ENCODE data around the gene NGB.
"Not testable (repeated sequence)": the region's sequence is repeated elsewhere in the genome, so short reads cannot be mapped to it uniquely, and the experiment has no call there.

The NGB gene

GRCh38 chr14:77271113-77271710 is at the start of gene NGB:
Gene NGB (minus strand): TSS chr14:77271206. CDS start chr14:77270937, 269 bp downstream.
- no peak within 1 kb of the TSS for H3K9ac ChIP-seq (ENCODE audit: low read depth in 1 of 2, low read length in 2 of 2)
- H3K4me1 ChIP-seq (ENCODE audit: control insufficient read depth in 2 of 2, insufficient read depth in 2 of 2, low read length in 2 of 2): no peaks in the 10 kb centered on the region
- peaks cover 0 to 4% of the 10 kb centered on the region in 2 donors for H3K9me3 ChIP-seq (ENCODE audit: control insufficient read depth in 2 of 2, low read length in 2 of 2)
- H3K36me3 ChIP-seq (ENCODE audit: control insufficient read depth in 2 of 2, insufficient read depth in 2 of 2, low read length in 2 of 2): no peaks in the 10 kb centered on the region
- H3K4me3 ChIP-seq (ENCODE audit: low read length in 2 of 2): no peak within 1 kb of the TSS
- peaks cover 10 to 16% of the 10 kb centered on the region in 2 donors for H3K27me3 ChIP-seq (ENCODE audit: control insufficient read depth in 2 of 2, insufficient read depth in 2 of 2, low read length in 2 of 2)
- H3K27ac ChIP-seq (ENCODE audit: low read depth in 2 of 2, low read length in 2 of 2): no peak within 1 kb of the TSS

- H3K27ac ChIP-seq (ENCODE audit: low read depth in 2 of 2, low read length in 2 of 2): peak within 1 kb of the TSS; percentile 99 to 100
- H3K36me3 ChIP-seq (ENCODE audit: control insufficient read depth in 2 of 2, insufficient read depth in 2 of 2, low read length in 2 of 2): no peaks in the 10 kb centered on the region
- H3K27me3 ChIP-seq (ENCODE audit: control insufficient read depth in 2 of 2, insufficient read depth in 2 of 2, low read length in 2 of 2): no peaks in the 10 kb centered on the region
- H3K9ac ChIP-seq (ENCODE audit: low read depth in 1 of 2, low read length in 2 of 2): peak within 1 kb of the TSS; percentile 79 to 95
- H3K9me3 ChIP-seq (ENCODE audit: control insufficient read depth in 2 of 2, low read length in 2 of 2): no peaks in the 10 kb centered on the region
- peak within 1 kb of the TSS; percentile 89 to 99 for H3K4me3 ChIP-seq (ENCODE audit: low read length in 2 of 2)
- H3K4me1 ChIP-seq (ENCODE audit: control insufficient read depth in 2 of 2, insufficient read depth in 2 of 2, low read length in 2 of 2): peaks cover 21 to 26% of the 10 kb centered on the region in 2 donors
Observed at GRCh38 chr14:77320238-77320935, 49.4 kb upstream of the NGB start, which contains the start of gene POMT2. Gene POMT2 (minus strand): TSS chr14:77320883. CDS start chr14:77320681, 202 bp downstream.

GRCh38 chr14:77319422-77319821 is 48.4 kb upstream of the NGB start:
- Histone ChIP-seq H3K27ac (ENCODE audit: low read depth in 2 of 2, low read length in 2 of 2) (no peak overlapping the region), H3K4me1 (ENCODE audit: control insufficient read depth in 2 of 2, insufficient read depth in 2 of 2, low read length in 2 of 2) (peaks cover 21 to 29% of the 10 kb centered on the region in 2 donors), H3K9ac (ENCODE audit: low read depth in 1 of 2, low read length in 2 of 2) (no peak overlapping the region), H3K36me3 (ENCODE audit: control insufficient read depth in 2 of 2, insufficient read depth in 2 of 2, low read length in 2 of 2) (no peaks in the 10 kb centered on the region), H3K27me3 (ENCODE audit: control insufficient read depth in 2 of 2, insufficient read depth in 2 of 2, low read length in 2 of 2) (no peaks in the 10 kb centered on the region), H3K9me3 (ENCODE audit: control insufficient read depth in 2 of 2, low read length in 2 of 2) (no peaks in the 10 kb centered on the region), H3K4me3 (ENCODE audit: low read length in 2 of 2) (no peak overlapping the region)

GRCh38 chr14:77318756-77319155 is 47.8 kb upstream of the NGB start:
- H3K27me3 ChIP-seq (ENCODE audit: control insufficient read depth in 2 of 2, insufficient read depth in 2 of 2, low read length in 2 of 2); H3K27ac ChIP-seq (ENCODE audit: low read depth in 2 of 2, low read length in 2 of 2); H3K4me3 ChIP-seq (ENCODE audit: low read length in 2 of 2); H3K9me3 ChIP-seq (ENCODE audit: control insufficient read depth in 2 of 2, low read length in 2 of 2); H3K36me3 ChIP-seq (ENCODE audit: control insufficient read depth in 2 of 2, insufficient read depth in 2 of 2, low read length in 2 of 2); H3K9ac ChIP-seq (ENCODE audit: low read depth in 1 of 2, low read length in 2 of 2): not testable (repeated sequence)
- H3K4me1 ChIP-seq (ENCODE audit: control insufficient read depth in 2 of 2, insufficient read depth in 2 of 2, low read length in 2 of 2): peaks cover 21 to 35% of the 10 kb centered on the region in 2 donors

GRCh38 chr14:77318006-77318553 is 47.1 kb upstream of the NGB start:
- peaks cover 21 to 35% of the 10 kb centered on the region in 2 donors for H3K4me1 ChIP-seq (ENCODE audit: control insufficient read depth in 2 of 2, insufficient read depth in 2 of 2, low read length in 2 of 2)
- H3K27me3 ChIP-seq (ENCODE audit: control insufficient read depth in 2 of 2, insufficient read depth in 2 of 2, low read length in 2 of 2): no peaks in the 10 kb centered on the region
- no peaks in the 10 kb centered on the region for H3K9me3 ChIP-seq (ENCODE audit: control insufficient read depth in 2 of 2, low read length in 2 of 2)
- H3K4me3 ChIP-seq (ENCODE audit: low read length in 2 of 2): no peak overlapping the region
- H3K27ac ChIP-seq (ENCODE audit: low read depth in 2 of 2, low read length in 2 of 2): no peak overlapping the region
- peak overlapping the region in 1 of 2 donors; percentile 24 for H3K9ac ChIP-seq (ENCODE audit: low read depth in 1 of 2, low read length in 2 of 2)
- no peaks in the 10 kb centered on the region for H3K36me3 ChIP-seq (ENCODE audit: control insufficient read depth in 2 of 2, insufficient read depth in 2 of 2, low read length in 2 of 2)

- Histone ChIP-seq H3K36me3 (ENCODE audit: control insufficient read depth in 2 of 2, insufficient read depth in 2 of 2, low read length in 2 of 2) (no peaks in the 10 kb centered on the region), H3K9ac (ENCODE audit: low read depth in 1 of 2, low read length in 2 of 2) (no peak overlapping the region), H3K4me1 (ENCODE audit: control insufficient read depth in 2 of 2, insufficient read depth in 2 of 2, low read length in 2 of 2) (peaks cover 13 to 30% of the 10 kb centered on the region in 2 donors), H3K9me3 (ENCODE audit: control insufficient read depth in 2 of 2, low read length in 2 of 2) (no peaks in the 10 kb centered on the region), H3K4me3 (ENCODE audit: low read length in 2 of 2) (no peak overlapping the region), H3K27me3 (ENCODE audit: control insufficient read depth in 2 of 2, insufficient read depth in 2 of 2, low read length in 2 of 2) (no peaks in the 10 kb centered on the region), H3K27ac (ENCODE audit: low read depth in 2 of 2, low read length in 2 of 2) (no peak overlapping the region)
Observed at GRCh38 chr14:77316872-77317301, 45.9 kb upstream of the NGB start.

- H3K36me3 ChIP-seq (ENCODE audit: control insufficient read depth in 2 of 2, insufficient read depth in 2 of 2, low read length in 2 of 2): no peaks in the 10 kb centered on the region
- no peak overlapping the region for H3K9ac ChIP-seq (ENCODE audit: low read depth in 1 of 2, low read length in 2 of 2)
- H3K9me3 ChIP-seq (ENCODE audit: control insufficient read depth in 2 of 2, low read length in 2 of 2): no peaks in the 10 kb centered on the region
- peaks cover 13 to 28% of the 10 kb centered on the region in 2 donors for H3K4me1 ChIP-seq (ENCODE audit: control insufficient read depth in 2 of 2, insufficient read depth in 2 of 2, low read length in 2 of 2)
- H3K27me3 ChIP-seq (ENCODE audit: control insufficient read depth in 2 of 2, insufficient read depth in 2 of 2, low read length in 2 of 2): no peaks in the 10 kb centered on the region
- H3K27ac ChIP-seq (ENCODE audit: low read depth in 2 of 2, low read length in 2 of 2): no peak overlapping the region
- no peak overlapping the region for H3K4me3 ChIP-seq (ENCODE audit: low read length in 2 of 2)
Observed at GRCh38 chr14:77316195-77316505, 45.1 kb upstream of the NGB start.

- no peaks in the 10 kb centered on the region for H3K36me3 ChIP-seq (ENCODE audit: control insufficient read depth in 2 of 2, insufficient read depth in 2 of 2, low read length in 2 of 2)
- H3K4me1 ChIP-seq (ENCODE audit: control insufficient read depth in 2 of 2, insufficient read depth in 2 of 2, low read length in 2 of 2): peaks cover 9 to 26% of the 10 kb centered on the region in 2 donors
- no peak overlapping the region for H3K4me3 ChIP-seq (ENCODE audit: low read length in 2 of 2)
- no peaks in the 10 kb centered on the region for H3K27me3 ChIP-seq (ENCODE audit: control insufficient read depth in 2 of 2, insufficient read depth in 2 of 2, low read length in 2 of 2)
- H3K9me3 ChIP-seq (ENCODE audit: control insufficient read depth in 2 of 2, low read length in 2 of 2): no peaks in the 10 kb centered on the region
- H3K27ac ChIP-seq (ENCODE audit: low read depth in 2 of 2, low read length in 2 of 2): peak overlapping the region in 1 of 2 donors; percentile 32
- no peak overlapping the region for H3K9ac ChIP-seq (ENCODE audit: low read depth in 1 of 2, low read length in 2 of 2)
Observed at GRCh38 chr14:77314539-77315457, 43.8 kb upstream of the NGB start.

- H3K27ac ChIP-seq (ENCODE audit: low read depth in 2 of 2, low read length in 2 of 2): no peak overlapping the region
- H3K4me1 ChIP-seq (ENCODE audit: control insufficient read depth in 2 of 2, insufficient read depth in 2 of 2, low read length in 2 of 2): peaks cover 8 to 21% of the 10 kb centered on the region in 2 donors
- H3K9ac ChIP-seq (ENCODE audit: low read depth in 1 of 2, low read length in 2 of 2): no peak overlapping the region
- H3K27me3 ChIP-seq (ENCODE audit: control insufficient read depth in 2 of 2, insufficient read depth in 2 of 2, low read length in 2 of 2): no peaks in the 10 kb centered on the region
- no peaks in the 10 kb centered on the region for H3K9me3 ChIP-seq (ENCODE audit: control insufficient read depth in 2 of 2, low read length in 2 of 2)
- H3K36me3 ChIP-seq (ENCODE audit: control insufficient read depth in 2 of 2, insufficient read depth in 2 of 2, low read length in 2 of 2): no peaks in the 10 kb centered on the region
- H3K4me3 ChIP-seq (ENCODE audit: low read length in 2 of 2): no peak overlapping the region
Observed at GRCh38 chr14:77314043-77314442, 43.0 kb upstream of the NGB start.
